Memory B cell (primary cell): ENCODE results near the gene DHX30.

Source experiments
- ATAC-seq: fragments of 150-1000 bp; cut with Tn5 transposase; 2 replicates; pipeline ENCODE4 v1.10.0; 2021; ENCODE audit warnings: low read depth, mild to moderate bottlenecking, moderate library complexity
- DNase-seq, 2 donors: peaks; one replicate each; pipeline ENCODE4 v3.0.0; 2022; ENCODE audit warnings: low spot score in 2 of 2
- H3K27ac Mint-ChIP-seq: one replicate; pipeline ENCODE4 v1.8.0; 2022; ENCODE audit warnings: mild to moderate bottlenecking, moderate library complexity, mixed read lengths
- H3K27me3 Mint-ChIP-seq: one replicate; pipeline ENCODE4 v1.8.0; 2022; ENCODE audit warnings: mixed read lengths
- H3K36me3 Mint-ChIP-seq: one replicate; pipeline ENCODE4 v1.8.0; 2022; ENCODE audit warnings: mild to moderate bottlenecking, mixed read lengths
- H3K4me1 Mint-ChIP-seq: one replicate; pipeline ENCODE4 v1.8.0; 2022; ENCODE audit warnings: mixed read lengths
- H3K4me3 Mint-ChIP-seq: one replicate; pipeline ENCODE4 v1.8.0; 2022; ENCODE audit warnings: mild to moderate bottlenecking, moderate library complexity, mixed read lengths
- H3K9me3 Mint-ChIP-seq: one replicate; pipeline ENCODE4 v1.8.0; 2022; ENCODE audit warnings: mixed read lengths

Gene DHX30

DNA sequence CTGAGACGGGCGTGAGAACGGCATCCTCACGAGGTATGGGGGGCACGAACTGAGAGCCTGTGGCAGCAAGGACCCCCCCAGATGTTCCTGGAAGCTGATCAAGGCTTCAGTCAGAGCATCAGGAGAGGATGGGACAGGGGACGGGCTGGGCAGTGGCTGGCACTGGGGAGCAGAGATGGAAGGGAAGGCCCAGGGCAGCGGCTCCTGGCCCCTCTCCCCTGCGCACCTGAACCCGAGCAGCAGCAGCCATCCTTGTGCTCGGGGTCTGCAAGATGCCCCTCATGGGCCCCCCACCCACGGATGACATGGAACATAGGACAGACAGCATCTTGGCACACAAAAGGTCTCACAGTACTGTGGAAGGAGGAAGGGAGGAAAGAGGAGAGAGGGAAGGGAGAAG is 51.3 kb downstream of the DHX30 start:
- H3K27ac Mint-ChIP-seq: peak overlapping the region; percentile 35
- no peaks in the 10 kb centered on the region for H3K4me1 Mint-ChIP-seq
- no peak overlapping the region for H3K4me3 Mint-ChIP-seq
- ATAC-seq (no peak), DNase-seq (no peak)
- H3K27me3 Mint-ChIP-seq: no peaks in the 10 kb centered on the region
- peaks cover 24% of the 10 kb centered on the region for H3K36me3 Mint-ChIP-seq
- H3K9me3 Mint-ChIP-seq: no peaks in the 10 kb centered on the region

GRCh38 chr3:47854720-47855455 is 52.0 kb downstream of the DHX30 start:
- no peaks in the 10 kb centered on the region for H3K4me1 Mint-ChIP-seq
- ATAC-seq (no peak), DNase-seq (no peak)
- H3K9me3 Mint-ChIP-seq: no peaks in the 10 kb centered on the region
- no peak overlapping the region for H3K27ac Mint-ChIP-seq
- no peak overlapping the region for H3K4me3 Mint-ChIP-seq
- peaks cover 25% of the 10 kb centered on the region for H3K36me3 Mint-ChIP-seq
- H3K27me3 Mint-ChIP-seq: no peaks in the 10 kb centered on the region

DNA sequence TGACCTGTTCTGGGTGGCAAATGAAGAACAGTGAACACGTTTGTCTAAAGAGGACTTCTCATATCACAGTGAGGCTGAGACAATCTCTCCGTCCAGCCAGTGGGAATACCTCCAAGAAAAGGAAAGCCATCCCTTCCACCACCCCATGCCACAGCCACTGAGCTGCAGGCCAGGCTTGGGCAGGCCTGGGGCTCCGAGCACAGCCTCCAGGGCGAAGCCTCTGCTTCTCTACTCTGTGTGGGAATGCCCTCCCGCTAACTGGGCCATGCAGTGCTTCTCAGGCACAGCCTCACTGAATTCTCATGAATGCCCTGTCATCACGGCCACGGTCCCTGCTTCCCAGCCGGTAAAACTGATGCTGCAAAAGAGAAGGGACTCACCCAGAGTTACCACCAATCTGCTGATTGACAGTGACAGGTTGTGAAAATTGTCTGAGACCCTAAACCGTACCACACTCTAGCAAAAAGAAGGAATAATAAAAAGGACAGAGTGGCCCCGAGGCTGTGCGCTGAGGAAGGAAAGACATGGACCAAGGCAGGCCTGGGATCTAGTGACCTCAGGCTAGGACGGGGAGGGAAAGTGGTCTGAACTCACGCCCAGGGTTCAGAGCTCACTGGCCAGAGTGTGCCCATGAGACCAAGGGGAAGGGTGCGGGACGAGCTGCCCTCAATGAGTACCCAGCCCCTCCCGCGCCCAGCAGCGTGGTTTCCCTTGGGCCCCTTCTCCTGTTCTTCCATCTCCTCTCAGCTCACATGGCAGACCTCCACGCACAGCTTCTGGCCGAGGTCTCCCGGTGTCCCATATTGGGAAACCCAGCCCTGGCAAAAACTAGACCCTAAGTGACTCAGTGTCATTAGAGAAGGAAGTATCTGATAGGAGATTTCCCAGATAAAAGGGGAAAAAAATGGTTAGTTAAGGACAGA is 52.8 kb downstream of the DHX30 start:
- Mint-ChIP-seq H3K4me3 (no peak overlapping the region), H3K36me3 (peaks cover 25% of the 10 kb centered on the region), H3K27ac (peak overlapping the region; percentile 39), H3K4me1 (no peaks in the 10 kb centered on the region), H3K27me3 (no peaks in the 10 kb centered on the region), H3K9me3 (no peaks in the 10 kb centered on the region)
- DNase-seq (no peak), ATAC-seq (no peak)

- no peak for DNase-seq
- H3K4me3 Mint-ChIP-seq: no peak overlapping the region
- no peaks in the 10 kb centered on the region for H3K4me1 Mint-ChIP-seq
- H3K36me3 Mint-ChIP-seq: peaks cover 25% of the 10 kb centered on the region
- H3K27ac Mint-ChIP-seq: peak overlapping the region; percentile 73
- no peaks in the 10 kb centered on the region for H3K27me3 Mint-ChIP-seq
- no peaks in the 10 kb centered on the region for H3K9me3 Mint-ChIP-seq
- ATAC-seq: no peak
These were observed 53.7 kb downstream of the DHX30 start for GRCh38 chr3:47856669-47857068.

DNA sequence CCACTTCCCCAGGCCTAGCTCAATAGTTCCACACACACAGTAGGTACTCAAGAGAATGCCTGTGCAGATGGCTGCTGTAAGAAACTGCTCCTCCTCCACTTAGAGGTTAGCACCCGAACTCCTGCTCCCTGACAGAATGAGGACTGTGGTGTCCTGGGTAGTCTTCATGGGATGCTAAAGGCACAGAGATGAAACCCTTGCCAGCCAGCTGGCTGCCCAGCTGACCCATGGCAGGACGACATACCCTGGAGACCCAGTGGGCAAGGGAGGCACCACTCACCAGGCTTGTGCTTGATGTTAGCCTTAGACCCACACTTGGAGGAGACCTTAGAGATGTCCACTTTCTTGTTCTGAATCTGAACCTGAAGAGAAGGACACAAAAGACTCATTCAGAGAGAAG is 54.2 kb downstream of the DHX30 start:
- ATAC-seq (no peak), DNase-seq (no peak)
- H3K9me3 Mint-ChIP-seq: no peaks in the 10 kb centered on the region

DNA sequence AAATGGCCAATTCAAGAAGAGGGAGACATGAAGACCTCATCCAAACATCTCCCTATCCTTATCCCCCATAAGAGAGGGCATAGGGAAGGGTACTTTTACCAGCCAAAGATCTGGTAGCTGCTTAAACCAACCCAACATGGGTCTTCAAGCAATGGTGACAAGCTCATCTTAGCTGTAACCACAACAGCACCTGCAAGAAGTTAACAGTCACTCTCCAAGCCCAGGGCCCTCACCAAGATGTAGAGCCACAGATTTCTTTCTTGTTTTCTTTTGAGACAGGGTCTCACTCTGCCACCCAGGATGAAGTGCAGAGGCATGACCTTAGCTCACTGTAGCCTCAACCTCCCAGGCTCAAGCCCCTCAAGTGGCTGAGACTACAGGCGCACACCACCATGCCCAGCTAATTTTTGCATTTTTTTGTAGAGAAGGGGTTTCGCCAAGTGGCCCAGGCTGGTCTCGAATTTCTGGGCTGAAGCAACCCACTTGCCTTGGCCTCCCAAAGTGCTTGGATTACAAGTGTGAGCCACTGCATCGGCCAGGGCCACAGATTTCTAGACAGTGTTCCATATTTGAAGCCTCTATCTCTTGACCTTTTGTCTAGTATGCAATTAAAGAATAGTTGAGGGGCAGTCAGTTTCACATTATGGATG is 57.1 kb downstream of the DHX30 start:
- DNase-seq (no peak), ATAC-seq (no peak)
- H3K4me3 Mint-ChIP-seq: no peak overlapping the region
- H3K27me3 Mint-ChIP-seq: no peaks in the 10 kb centered on the region
- H3K36me3 Mint-ChIP-seq: peaks cover 18% of the 10 kb centered on the region
- H3K9me3 Mint-ChIP-seq: no peaks in the 10 kb centered on the region
- H3K4me1 Mint-ChIP-seq: no peaks in the 10 kb centered on the region
- peak overlapping the region; percentile 39 for H3K27ac Mint-ChIP-seq

More for the DNA sequence above, 54.2 kb downstream of the DHX30 start:
- Mint-ChIP-seq H3K27me3 (no peaks in the 10 kb centered on the region), H3K4me1 (no peaks in the 10 kb centered on the region), H3K4me3 (no peak overlapping the region), H3K36me3 (peaks cover 25% of the 10 kb centered on the region), H3K27ac (peak overlapping the region; percentile 73)

GRCh38 chr3:47863391-47864128 is 60.6 kb downstream of the DHX30 start:
- H3K27me3 Mint-ChIP-seq: no peaks in the 10 kb centered on the region
- H3K4me3 Mint-ChIP-seq: no peak overlapping the region
- no peak for DNase-seq
- peaks cover 17% of the 10 kb centered on the region for H3K36me3 Mint-ChIP-seq
- H3K4me1 Mint-ChIP-seq: no peaks in the 10 kb centered on the region
- no peaks in the 10 kb centered on the region for H3K9me3 Mint-ChIP-seq
- peak overlapping the region; percentile 55 for H3K27ac Mint-ChIP-seq
- ATAC-seq: no peak

DNA sequence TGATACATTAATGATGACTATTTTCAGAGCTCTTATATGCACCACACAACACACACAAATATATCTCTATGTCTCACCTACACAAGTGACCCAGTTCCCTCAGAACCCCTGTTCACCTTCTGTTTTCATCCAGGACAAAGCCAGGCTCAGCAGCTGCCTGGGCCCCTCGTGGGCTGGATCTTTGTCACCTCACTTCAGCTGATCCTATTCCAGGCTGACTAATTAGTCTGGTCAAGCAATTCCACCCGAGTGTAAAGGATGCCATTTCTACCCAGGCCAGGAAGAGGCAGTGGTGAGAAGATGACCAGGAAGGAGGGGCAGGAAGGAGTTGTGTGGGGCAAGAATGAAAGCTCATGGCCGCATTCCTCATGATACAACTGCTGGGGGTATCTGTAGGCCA is 62.3 kb downstream of the DHX30 start:
- Mint-ChIP-seq H3K36me3 (peaks cover 26% of the 10 kb centered on the region), H3K9me3 (no peaks in the 10 kb centered on the region), H3K27ac (no peak overlapping the region), H3K4me1 (no peaks in the 10 kb centered on the region), H3K4me3 (no peak overlapping the region), H3K27me3 (no peaks in the 10 kb centered on the region)
- ATAC-seq (no peak), DNase-seq (no peak)

- DNase-seq: no peak
- no peak for ATAC-seq
- peaks cover 29% of the 10 kb centered on the region for H3K36me3 Mint-ChIP-seq
These were observed 64.6 kb downstream of the DHX30 start for GRCh38 chr3:47867451-47868044.

GRCh38 chr3:47868306-47868705 is 65.4 kb downstream of the DHX30 start:
- Mint-ChIP-seq H3K9me3 (no peaks in the 10 kb centered on the region), H3K4me1 (no peaks in the 10 kb centered on the region)

More at GRCh38 chr3:47867451-47868044, 64.6 kb downstream of the DHX30 start:
- Mint-ChIP-seq H3K4me1 (no peaks in the 10 kb centered on the region), H3K4me3 (no peak overlapping the region), H3K9me3 (no peaks in the 10 kb centered on the region), H3K27ac (no peak overlapping the region), H3K27me3 (no peaks in the 10 kb centered on the region)

GRCh38 chr3:47870156-47870555 is 67.2 kb downstream of the DHX30 start:
- no peak for DNase-seq
- no peaks in the 10 kb centered on the region for H3K4me1 Mint-ChIP-seq

More at GRCh38 chr3:47868306-47868705, 65.4 kb downstream of the DHX30 start:
- Mint-ChIP-seq H3K27ac (no peak overlapping the region), H3K4me3 (no peak overlapping the region), H3K36me3 (peaks cover 35% of the 10 kb centered on the region), H3K27me3 (no peaks in the 10 kb centered on the region)
- no peak for ATAC-seq
- no peak for DNase-seq

DNA sequence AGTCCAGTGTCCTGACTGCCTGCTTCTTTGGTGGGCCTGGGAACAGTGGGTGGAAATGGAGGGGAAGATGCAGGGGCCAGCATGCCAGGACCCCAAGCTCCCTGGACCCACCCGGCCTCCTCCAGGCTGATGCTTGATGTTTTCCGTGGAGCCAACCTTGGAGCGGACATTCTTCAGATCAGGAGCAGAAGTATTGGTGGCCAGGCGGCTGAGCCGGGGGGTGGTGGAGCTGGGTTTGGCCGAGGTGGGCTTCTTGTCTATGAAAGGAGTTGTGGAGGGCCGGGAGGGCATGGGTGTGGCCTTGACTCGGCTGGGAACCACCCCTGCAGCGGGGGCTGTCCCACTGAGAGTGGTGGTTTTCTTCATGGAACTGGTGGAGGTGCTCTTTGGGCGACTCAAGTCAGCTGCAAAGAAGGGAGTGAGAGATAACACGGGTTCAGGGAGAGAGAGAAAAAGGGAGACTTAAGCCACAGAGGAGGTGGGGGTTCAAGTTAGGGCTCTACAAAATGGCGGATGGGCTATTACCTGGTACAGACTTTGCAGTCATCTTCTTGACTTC is 67.8 kb downstream of the DHX30 start:
- H3K4me3 Mint-ChIP-seq: no peak overlapping the region
- no peaks in the 10 kb centered on the region for H3K27me3 Mint-ChIP-seq
- H3K27ac Mint-ChIP-seq: no peak overlapping the region
- no peak for ATAC-seq
- H3K36me3 Mint-ChIP-seq: peaks cover 32% of the 10 kb centered on the region
- no peaks in the 10 kb centered on the region for H3K4me1 Mint-ChIP-seq
- DNase-seq: no peak
- H3K9me3 Mint-ChIP-seq: no peaks in the 10 kb centered on the region

More at GRCh38 chr3:47870156-47870555, 67.2 kb downstream of the DHX30 start:
- H3K4me3 Mint-ChIP-seq: no peak overlapping the region
- H3K36me3 Mint-ChIP-seq: peaks cover 36% of the 10 kb centered on the region
- no peaks in the 10 kb centered on the region for H3K27me3 Mint-ChIP-seq
- H3K9me3 Mint-ChIP-seq: no peaks in the 10 kb centered on the region
- H3K27ac Mint-ChIP-seq: peak overlapping the region; percentile 13
- no peak for ATAC-seq

DNA sequence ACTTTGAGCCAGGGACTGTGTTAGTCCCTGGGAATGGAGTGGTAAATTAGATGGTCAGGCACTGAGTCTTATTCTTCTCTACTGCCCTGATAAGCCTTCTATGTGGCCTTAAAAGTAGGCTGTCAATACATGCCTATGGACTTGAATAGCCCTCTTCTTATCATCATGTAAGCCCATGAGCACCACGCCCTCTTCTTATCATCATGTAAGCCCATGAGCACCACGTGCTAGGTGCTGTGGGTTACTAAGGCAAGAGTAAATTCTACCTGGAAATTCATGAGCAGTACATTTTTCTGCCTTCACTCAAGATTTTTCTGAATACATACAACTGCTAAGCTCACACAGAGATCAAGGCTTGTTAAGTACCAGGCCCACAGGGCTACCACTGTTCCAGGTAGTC is 68.5 kb downstream of the DHX30 start:
- Mint-ChIP-seq H3K4me3 (no peak overlapping the region), H3K27ac (no peak overlapping the region), H3K27me3 (no peaks in the 10 kb centered on the region), H3K36me3 (peaks cover 28% of the 10 kb centered on the region), H3K4me1 (no peaks in the 10 kb centered on the region), H3K9me3 (no peaks in the 10 kb centered on the region)
- DNase-seq (no peak), ATAC-seq (no peak)
